HepG2 (cell line): ENCODE results near the gene CAPN8. TPM values are rescaled to one million over a fixed set of nuclear protein-coding genes. Genes with fewer than 3 reads are reported as not detected.

Experiments used
- HDAC2 ChIP-seq: sonication (generic); formaldehyde crosslinking; IDR thresholded peaks from 2 replicates; pipeline ENCODE4 v1.4.0; 2020; ENCODE audit warnings: missing genetic modification reagents
- HOXD1 ChIP-seq: sonication (generic); formaldehyde crosslinking; IDR thresholded peaks from 2 replicates; pipeline ENCODE4 v1.5.0; 2020; ENCODE audit warnings: missing genetic modification reagents
- NFYB ChIP-seq: sonication (generic); formaldehyde crosslinking; IDR thresholded peaks from 2 replicates; pipeline ENCODE4 v1.4.0; 2020; ENCODE audit warnings: missing genetic modification reagents
- NONO ChIP-seq, 2 experiments: fragments of 450-650 bp in 1 of 2; sonication (generic) in 1 of 2; formaldehyde crosslinking in 1 of 2; IDR thresholded peaks in 1 of 2; conservative IDR thresholded peaks in 1 of 2; 2 replicates each; pipeline versions ENCODE4 v1.6.1 to v1.8.0; 2017 to 2022; ENCODE audit warnings: mild to moderate bottlenecking in 1 of 2, missing genetic modification reagents in 1 of 2, moderate library complexity in 1 of 2
- ZBTB21 ChIP-seq: sonication (generic); formaldehyde crosslinking; IDR thresholded peaks from 2 replicates; pipeline ENCODE4 v1.4.0; 2020; ENCODE audit warnings: missing genetic modification reagents
- ZNF460 ChIP-seq: sonication (generic); formaldehyde crosslinking; IDR thresholded peaks from 2 replicates; pipeline ENCODE4 v1.5.1; 2020; ENCODE audit warnings: missing genetic modification reagents, mild to moderate bottlenecking, borderline replicate concordance
- ZNF546 ChIP-seq: sonication (generic); formaldehyde crosslinking; conservative IDR thresholded peaks from 2 replicates; pipeline ENCODE4 v1.8.1; 2023; ENCODE audit warnings: mild to moderate bottlenecking, missing genetic modification reagents
- ZNF615 ChIP-seq: sonication (generic); formaldehyde crosslinking; IDR thresholded peaks from 2 replicates; pipeline ENCODE4 v1.5.0; 2020; ENCODE audit warnings: mild to moderate bottlenecking, missing genetic modification reagents, borderline replicate concordance
- ZSCAN12 ChIP-seq: sonication (generic); formaldehyde crosslinking; IDR thresholded peaks from 2 replicates; pipeline ENCODE4 v1.9.0; 2021; ENCODE audit warnings: mild to moderate bottlenecking, missing genetic modification reagents
- ZSCAN21 ChIP-seq: sonication (generic); formaldehyde crosslinking; IDR thresholded peaks from 2 replicates; pipeline ENCODE4 v1.8.0; 2022; ENCODE audit warnings: mild to moderate bottlenecking, missing genetic modification reagents, moderate library complexity, borderline replicate concordance
- polyA plus RNA-seq, 8 experiments: library from polyadenylated mRNA; depleted of rRNA in 3 of 8; stranded (reverse) in 7 of 8; unstranded in 1 of 8; fragments of >200 nt; fragmentation: Illumina TruSeq in 4 of 8; extraction: Trizol in 4 of 8; gene quantifications; 2 replicates each; pipeline versions ENCODE4 v1.2.1 to v1.2.3, GENCODE V29; 2011 to 2016; ENCODE audit warnings: low read depth in 4 of 8, missing spikeins in 1 of 8, mixed read lengths in 1 of 8; ENCODE audit not compliant: insufficient read depth in 1 of 8
- total RNA-seq, 5 experiments: library from RNA; depleted of rRNA; stranded (reverse); fragments of >200 nt; fragmentation: Illumina TruSeq; extraction: Trizol; gene quantifications; 2 replicates each; pipeline ENCODE4 v1.2.3, GENCODE V29; 2016; ENCODE audit warnings: low read depth in 1 of 5
- TF ChIP-seq, protein P1 (sequence below): sonication (generic); formaldehyde crosslinking; IDR thresholded peaks from 2 replicates; pipeline ENCODE4 v1.9.0; 2022; ENCODE audit warnings: missing genetic modification reagents, mild to moderate bottlenecking, borderline replicate concordance
- TF ChIP-seq, protein P2 (sequence below): sonication (generic); formaldehyde crosslinking; IDR thresholded peaks from 2 replicates; pipeline ENCODE4 v1.4.0; 2020; ENCODE audit warnings: mild to moderate bottlenecking, missing genetic modification reagents, borderline replicate concordance
- TF ChIP-seq, protein P3 (sequence below): sonication (generic); formaldehyde crosslinking; IDR thresholded peaks from 2 replicates; pipeline ENCODE4 v1.4.0; 2020; ENCODE audit warnings: mild to moderate bottlenecking, missing genetic modification reagents
- TF ChIP-seq, protein P4 (sequence below), 2 experiments: sonication (generic) in 1 of 2; formaldehyde crosslinking in 1 of 2; IDR thresholded peaks; 2 replicates each; pipeline versions ENCODE4 v1.4.0 to v1.6.1; 2016 to 2020; ENCODE audit warnings: borderline replicate concordance in 1 of 2, low read depth in 1 of 2, mild to moderate bottlenecking in 1 of 2, missing genetic modification reagents in 1 of 2

The CAPN8 gene
- total and polyA plus RNA-seq, 2 of the 13 experiments (the other 11 are each of a cell fraction or from before 2014, with no cell fraction given), result 0.20 to 0.25 TPM

DNA sequence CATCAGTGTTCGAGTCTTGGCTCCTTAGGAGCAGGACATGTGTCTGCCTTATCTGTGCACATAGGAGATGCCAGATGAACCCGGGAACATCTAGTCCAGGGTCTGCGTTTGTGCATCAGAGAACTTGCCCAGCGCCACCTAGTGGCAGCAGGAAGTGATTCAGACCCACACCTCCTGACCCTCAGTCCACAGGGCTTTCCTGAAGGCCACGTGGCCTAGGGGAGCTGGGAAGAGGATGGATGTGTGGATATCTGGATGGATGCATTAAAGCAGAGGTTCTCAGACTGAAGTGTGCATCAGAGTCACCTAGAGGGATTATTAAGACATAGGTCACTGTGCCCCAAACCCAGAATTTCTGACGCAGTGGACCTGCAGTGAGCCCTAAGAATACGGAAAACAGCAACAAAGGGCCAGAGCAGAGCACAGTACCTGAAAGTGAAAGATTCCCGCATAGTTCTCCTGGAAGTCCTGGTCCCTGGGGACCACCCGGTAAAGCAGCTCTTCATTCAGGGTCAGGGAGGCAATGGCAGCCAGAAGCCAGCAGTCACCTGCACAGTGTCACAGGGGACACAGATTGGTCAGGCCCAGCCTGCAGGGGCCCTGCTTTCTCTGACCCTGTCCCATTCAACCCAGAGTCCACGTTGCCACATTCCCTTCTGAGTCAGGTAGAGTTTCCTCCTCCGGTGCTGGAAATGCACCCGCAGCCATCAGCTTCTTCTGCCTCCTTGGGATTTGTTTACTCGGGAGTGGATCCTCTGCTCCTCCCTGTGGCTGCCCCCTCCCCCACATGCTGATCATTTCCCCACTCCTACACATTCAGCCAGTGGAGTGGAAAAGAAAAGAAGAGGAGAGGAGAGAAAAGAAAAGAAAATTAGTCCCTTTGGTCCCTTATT is 37.0 kb downstream of the CAPN8 start (continued):
- TF ChIP-seq, protein P1, sequence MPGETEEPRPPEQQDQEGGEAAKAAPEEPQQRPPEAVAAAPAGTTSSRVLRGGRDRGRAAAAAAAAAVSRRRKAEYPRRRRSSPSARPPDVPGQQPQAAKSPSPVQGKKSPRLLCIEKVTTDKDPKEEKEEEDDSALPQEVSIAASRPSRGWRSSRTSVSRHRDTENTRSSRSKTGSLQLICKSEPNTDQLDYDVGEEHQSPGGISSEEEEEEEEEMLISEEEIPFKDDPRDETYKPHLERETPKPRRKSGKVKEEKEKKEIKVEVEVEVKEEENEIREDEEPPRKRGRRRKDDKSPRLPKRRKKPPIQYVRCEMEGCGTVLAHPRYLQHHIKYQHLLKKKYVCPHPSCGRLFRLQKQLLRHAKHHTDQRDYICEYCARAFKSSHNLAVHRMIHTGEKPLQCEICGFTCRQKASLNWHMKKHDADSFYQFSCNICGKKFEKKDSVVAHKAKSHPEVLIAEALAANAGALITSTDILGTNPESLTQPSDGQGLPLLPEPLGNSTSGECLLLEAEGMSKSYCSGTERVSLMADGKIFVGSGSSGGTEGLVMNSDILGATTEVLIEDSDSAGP, result peak; percentile 25; the same call in 1 of the 2 replicates
- TF ChIP-seq, protein P2, sequence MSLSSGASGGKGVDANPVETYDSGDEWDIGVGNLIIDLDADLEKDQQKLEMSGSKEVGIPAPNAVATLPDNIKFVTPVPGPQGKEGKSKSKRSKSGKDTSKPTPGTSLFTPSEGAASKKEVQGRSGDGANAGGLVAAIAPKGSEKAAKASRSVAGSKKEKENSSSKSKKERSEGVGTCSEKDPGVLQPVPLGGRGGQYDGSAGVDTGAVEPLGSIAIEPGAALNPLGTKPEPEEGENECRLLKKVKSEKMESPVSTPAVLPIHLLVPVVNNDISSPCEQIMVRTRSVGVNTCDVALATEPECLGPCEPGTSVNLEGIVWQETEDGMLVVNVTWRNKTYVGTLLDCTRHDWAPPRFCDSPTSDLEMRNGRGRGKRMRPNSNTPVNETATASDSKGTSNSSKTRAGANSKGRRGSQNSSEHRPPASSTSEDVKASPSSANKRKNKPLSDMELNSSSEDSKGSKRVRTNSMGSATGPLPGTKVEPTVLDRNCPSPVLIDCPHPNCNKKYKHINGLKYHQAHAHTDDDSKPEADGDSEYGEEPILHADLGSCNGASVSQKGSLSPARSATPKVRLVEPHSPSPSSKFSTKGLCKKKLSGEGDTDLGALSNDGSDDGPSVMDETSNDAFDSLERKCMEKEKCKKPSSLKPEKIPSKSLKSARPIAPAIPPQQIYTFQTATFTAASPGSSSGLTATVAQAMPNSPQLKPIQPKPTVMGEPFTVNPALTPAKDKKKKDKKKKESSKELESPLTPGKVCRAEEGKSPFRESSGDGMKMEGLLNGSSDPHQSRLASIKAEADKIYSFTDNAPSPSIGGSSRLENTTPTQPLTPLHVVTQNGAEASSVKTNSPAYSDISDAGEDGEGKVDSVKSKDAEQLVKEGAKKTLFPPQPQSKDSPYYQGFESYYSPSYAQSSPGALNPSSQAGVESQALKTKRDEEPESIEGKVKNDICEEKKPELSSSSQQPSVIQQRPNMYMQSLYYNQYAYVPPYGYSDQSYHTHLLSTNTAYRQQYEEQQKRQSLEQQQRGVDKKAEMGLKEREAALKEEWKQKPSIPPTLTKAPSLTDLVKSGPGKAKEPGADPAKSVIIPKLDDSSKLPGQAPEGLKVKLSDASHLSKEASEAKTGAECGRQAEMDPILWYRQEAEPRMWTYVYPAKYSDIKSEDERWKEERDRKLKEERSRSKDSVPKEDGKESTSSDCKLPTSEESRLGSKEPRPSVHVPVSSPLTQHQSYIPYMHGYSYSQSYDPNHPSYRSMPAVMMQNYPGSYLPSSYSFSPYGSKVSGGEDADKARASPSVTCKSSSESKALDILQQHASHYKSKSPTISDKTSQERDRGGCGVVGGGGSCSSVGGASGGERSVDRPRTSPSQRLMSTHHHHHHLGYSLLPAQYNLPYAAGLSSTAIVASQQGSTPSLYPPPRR (CRISPR knock-in tag), result no peak
- no peak for TF ChIP-seq HOXD1
- no peak for TF ChIP-seq NONO (IDR thresholded peaks at IDR 0.05)
- no peak for TF ChIP-seq NONO (CRISPR knock-in tag; conservative IDR thresholded peaks at IDR 0.05)
- TF ChIP-seq HDAC2 (CRISPR knock-in tag), result no peak
- TF ChIP-seq NFYB (CRISPR knock-in tag), result no peak
- TF ChIP-seq, protein P3, sequence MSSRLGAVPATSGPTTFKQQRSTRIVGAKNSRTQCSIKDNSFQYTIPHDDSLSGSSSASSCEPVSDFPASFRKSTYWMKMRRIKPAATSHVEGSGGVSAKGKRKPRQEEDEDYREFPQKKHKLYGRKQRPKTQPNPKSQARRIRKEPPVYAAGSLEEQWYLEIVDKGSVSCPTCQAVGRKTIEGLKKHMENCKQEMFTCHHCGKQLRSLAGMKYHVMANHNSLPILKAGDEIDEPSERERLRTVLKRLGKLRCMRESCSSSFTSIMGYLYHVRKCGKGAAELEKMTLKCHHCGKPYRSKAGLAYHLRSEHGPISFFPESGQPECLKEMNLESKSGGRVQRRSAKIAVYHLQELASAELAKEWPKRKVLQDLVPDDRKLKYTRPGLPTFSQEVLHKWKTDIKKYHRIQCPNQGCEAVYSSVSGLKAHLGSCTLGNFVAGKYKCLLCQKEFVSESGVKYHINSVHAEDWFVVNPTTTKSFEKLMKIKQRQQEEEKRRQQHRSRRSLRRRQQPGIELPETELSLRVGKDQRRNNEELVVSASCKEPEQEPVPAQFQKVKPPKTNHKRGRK, result no peak
- TF ChIP-seq, protein P4, sequence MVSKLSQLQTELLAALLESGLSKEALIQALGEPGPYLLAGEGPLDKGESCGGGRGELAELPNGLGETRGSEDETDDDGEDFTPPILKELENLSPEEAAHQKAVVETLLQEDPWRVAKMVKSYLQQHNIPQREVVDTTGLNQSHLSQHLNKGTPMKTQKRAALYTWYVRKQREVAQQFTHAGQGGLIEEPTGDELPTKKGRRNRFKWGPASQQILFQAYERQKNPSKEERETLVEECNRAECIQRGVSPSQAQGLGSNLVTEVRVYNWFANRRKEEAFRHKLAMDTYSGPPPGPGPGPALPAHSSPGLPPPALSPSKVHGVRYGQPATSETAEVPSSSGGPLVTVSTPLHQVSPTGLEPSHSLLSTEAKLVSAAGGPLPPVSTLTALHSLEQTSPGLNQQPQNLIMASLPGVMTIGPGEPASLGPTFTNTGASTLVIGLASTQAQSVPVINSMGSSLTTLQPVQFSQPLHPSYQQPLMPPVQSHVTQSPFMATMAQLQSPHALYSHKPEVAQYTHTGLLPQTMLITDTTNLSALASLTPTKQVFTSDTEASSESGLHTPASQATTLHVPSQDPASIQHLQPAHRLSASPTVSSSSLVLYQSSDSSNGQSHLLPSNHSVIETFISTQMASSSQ (IDR thresholded peaks at IDR 0.05; ENCODE audit: low read depth), result no peak
- TF ChIP-seq, protein P4 (CRISPR knock-in tag; IDR thresholded peaks at IDR 0.05; ENCODE audit: borderline replicate concordance), result no peak
- TF ChIP-seq ZSCAN21 (CRISPR knock-in tag), result no peak
- no peak for TF ChIP-seq ZNF615 (CRISPR knock-in tag)
- TF ChIP-seq ZBTB21 (CRISPR knock-in tag), result no peak
- no peak for TF ChIP-seq ZNF546 (CRISPR knock-in tag)
- TF ChIP-seq ZSCAN12 (CRISPR knock-in tag), result no peak
- no peak for TF ChIP-seq ZNF460 (CRISPR knock-in tag)
